HG02870 (cell line): ENCODE data around the gene DNAH8.

Source experiments
- ATAC-seq: cut with Tn5 transposase; IDR thresholded peaks from one replicate; pipeline ENCODE4 v1.9.1; 2021; ENCODE audit warnings: mild to moderate bottlenecking, moderate library complexity; ENCODE audit not compliant: unreplicated experiment

The DNAH8 gene

DNA sequence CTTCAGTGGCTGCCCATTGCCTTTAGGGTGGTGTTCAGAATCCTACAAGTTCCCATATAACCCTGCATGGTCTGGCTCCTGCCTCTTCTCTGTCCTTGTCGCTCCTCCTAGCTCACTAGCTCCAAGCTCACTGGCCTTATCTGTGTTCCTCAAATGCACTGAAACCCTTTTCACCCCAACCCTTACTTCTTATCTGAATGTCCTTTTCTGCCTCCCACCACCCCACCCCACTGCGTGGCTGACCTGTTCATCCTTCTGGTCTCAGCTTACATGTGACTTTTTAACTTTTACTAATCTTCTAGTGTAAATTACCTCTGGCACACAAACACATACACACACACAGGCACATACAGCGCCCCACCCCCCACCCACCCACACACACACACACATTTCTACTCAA lies 292.5 kb downstream of the DNAH8 start:
- no peak for ATAC-seq

DNA sequence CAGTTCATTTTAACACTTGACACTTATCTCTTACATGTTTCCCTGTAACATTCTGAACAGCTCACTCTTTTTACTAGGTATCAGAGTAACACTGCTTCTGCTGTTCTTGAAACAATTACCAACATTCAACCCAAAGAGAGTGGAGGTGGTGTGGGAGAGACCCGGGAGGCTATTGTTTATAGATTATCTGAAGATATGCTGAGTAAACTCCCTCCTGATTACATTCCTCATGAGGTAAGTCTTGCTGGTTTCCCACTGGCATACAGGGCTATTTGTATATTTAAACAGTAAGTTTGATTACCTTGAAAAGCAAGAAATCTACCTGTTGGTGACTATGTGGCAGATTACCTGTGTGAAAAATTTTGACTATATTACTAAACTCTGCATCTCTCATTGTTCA lies 293.6 kb downstream of the DNAH8 start:
- no peak for ATAC-seq

DNA sequence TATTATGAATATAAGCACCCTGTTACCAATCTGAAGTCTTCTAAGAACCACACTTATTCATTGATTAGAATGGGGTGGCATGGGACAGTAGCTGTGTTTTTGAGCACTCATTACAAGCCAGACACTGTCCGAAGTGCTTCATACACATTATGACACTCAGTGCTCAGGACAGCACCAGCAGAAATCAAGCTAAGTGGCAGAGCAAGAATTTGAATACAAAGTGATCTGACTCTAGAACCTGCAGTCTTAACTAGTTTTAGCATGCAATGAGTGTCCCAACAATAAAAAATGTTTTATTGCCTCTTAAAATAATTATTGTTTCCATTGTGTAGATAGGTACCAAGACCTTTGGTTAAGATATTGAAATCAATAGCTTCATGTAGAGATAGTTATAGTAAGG lies 294.4 kb downstream of the DNAH8 start:
- ATAC-seq = no peak

DNA sequence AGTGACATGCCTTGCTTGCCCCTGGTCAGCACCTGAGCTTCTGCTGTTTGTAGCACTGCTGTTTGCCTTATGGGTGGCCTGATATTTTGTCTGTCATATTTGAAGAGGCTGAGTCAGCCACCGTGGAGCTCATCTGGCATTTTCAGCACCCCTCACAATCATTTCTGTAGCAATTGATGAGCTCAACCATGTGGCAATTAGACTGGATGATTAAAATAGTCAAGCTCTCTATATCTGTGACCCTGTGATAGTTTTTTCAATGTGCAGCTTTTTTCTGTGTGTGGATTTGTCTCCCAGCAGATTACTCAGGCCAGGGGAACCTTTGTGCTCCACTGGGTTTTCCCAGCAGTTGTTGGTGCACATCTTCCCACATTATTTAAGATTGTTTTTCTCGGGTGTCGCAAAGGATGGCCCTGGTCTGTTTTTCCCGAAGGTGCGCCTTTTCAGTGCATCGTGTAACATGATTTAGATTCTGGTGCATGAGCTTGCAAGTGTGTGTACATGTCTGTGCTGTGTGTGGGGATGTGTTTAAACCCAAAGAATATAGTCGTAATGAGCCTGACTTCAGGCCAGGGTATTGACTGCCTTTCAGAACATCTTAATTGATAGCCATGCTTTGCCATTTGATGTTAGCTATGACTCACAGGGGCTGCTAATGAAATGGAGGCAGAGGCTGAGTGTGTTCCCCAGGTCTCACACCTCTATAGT lies 301.9 kb downstream of the DNAH8 start:
- ATAC-seq = no peak

DNA sequence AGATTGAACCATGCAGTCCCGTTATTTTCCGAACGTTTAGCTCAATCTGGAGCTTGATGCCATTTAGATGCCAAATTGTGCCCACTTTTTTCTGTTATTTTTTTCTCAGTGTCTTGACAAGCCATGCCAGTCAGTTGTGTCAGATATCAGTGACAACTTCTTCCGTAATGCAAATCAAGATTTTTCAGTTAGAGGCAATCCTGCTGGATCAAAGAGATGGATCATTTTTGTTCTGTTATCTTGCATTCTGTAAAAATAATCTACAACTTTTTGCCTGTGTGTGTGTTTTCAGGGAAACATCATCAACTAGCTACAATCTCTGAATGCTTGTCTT lies 302.4 kb downstream of the DNAH8 start:
- no peak for ATAC-seq

DNA sequence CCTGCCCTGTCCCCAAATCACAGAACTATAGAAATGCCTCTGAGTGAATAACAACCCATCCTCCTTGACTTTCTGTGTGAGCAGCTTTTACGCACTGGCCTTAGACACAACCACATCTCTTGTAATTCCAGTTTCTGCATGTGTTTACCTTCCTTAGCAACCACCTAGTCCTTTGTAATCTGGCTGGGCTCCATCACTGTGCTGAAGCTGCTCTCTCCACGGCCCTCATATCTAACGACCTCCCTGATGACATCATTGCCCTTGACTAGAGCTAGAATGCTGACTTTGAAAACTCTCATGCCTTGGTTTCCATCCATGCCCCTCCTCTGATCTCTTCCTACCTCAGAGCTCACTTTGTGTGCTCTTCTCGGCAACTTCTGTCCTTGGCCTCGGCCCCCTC lies 303.0 kb downstream of the DNAH8 start:
- ATAC-seq = no peak

DNA sequence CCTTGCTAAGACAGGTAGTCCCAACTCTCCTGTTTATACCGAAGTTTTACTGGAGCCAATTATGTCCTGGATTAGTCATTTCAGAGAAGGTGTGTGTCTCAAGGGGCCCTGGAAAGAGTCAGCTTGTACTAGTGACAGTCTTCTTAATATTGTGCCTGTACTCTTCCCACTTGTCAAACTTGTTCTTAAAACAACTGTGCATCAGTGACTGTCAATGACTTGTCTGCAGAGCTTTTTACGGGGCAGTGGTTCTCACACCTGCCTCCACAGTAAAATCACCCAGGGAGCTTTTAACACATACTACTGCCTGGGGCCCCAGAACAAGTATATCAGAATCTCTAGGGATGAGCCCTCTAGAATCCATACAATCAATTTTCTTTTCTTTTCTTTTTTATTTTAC lies 305.0 kb downstream of the DNAH8 start:
- ATAC-seq = no peak

DNA sequence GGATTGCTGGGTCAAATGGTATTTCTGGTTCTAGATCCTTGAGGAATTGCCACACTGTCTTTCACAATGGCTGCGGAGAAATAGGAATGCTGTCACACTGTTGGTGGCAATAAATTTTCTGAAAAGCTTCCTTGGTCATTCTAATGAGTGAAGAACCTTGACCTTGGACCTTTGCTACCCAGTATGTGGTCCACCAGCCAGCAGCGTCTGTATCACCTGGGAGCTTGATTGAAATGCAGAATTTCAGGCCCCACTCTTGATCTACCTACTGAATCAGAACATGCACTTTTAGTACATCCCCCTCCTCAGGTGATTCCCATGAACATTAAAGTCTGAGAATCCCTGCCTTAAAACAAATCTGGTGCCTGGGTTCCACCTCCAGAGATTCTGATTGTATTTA lies 305.9 kb downstream of the DNAH8 start:
- ATAC-seq = no peak

DNA sequence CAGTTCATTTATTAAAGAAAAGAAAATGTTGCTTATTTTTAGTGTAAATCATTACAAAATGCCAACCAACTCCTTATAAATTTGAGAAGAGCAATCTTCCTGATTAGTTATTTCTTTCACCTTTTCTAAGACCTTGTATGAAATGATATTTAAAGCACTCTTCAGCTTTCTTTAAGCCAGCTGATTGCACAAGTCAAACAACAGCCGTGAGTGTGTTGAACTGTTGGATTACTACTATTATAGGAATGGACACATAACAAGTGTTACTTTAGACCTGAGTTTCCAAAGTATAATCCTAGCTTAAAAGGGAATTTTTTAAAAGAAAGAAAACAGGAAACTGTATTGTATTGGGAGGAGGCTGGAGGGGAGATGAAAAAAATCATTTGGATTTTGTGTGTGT lies 306.7 kb downstream of the DNAH8 start:
- ATAC-seq = no peak

DNA sequence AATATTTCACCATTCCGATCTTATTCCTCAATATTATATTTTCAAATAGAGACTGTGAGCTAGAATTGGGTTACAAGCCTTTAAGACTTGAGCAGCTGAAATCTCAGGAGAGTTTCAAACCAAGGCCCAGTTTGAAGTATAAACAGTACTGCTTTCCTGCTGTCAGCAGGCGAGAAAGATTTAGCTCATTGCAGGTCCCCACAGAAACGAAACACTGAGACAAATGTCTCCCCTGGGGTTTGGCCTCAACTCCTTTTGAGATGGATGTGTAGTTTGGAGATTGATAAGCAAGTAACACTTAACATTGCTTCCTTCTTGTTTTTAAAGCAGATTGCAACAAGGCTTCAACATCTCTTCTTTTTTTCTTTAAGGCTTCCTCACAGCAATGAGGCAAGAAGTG lies 311.1 kb downstream of the DNAH8 start:
- no peak for ATAC-seq

DNA sequence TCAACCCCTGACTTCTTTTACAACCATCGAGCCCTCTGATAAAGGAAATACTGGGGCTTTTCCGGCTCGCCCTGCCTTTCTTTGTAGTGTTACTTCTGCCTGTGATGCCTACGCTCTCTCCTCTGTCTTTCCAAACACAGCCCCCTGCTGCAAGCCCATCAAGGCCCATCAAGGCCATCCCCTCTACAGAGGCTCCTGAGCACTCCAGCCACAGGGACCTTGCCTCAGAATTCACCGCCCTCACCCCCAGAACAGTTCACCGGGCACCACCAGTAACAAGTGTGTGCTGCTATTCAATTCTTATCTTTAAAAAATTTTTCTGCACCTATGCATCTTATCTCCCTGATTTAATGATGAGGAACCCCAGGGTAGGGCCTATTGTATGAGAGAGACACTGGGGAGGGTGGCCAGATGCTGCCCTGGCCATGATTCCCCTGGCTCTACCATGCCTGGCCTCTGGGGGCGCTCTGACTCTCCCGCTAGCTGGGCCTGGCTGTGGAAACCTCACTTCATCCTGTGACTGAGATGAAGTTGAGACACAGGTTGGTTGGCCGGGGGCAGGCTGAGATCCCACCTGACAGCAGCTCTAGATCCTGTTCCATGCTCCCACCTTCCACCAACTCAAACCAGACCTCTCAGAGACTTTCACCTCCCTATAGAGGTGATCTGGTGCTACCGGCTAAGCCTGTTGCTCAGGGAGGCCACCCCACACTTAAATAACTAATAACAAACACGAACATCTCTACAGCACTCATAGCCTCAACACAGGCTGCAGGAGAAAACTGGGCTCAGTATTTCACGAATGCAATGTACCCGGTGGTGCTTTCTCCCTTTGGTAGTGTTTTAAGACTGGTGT lies 314.3 kb downstream of the DNAH8 start:
- ATAC-seq = no peak

DNA sequence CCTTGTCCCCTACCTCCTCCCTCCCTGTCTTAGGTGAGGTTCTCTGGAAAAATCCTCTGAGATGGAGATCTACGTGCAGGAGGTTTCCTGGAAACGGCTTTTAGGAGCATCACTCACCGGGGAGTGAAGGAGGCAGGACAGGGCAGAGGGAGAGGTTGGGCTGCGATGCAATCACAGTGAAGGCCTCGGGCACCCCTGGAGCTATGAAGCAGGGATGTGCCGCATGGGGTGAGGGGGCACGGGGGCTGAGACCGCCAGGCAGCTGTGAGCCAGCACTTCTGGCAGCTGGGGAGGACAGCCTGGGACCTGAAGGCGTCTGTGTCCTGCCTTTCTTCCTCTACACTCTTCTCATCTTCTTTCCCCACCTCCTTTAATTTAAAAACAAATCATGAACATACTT lies 320.6 kb downstream of the DNAH8 start:
- no peak for ATAC-seq

DNA sequence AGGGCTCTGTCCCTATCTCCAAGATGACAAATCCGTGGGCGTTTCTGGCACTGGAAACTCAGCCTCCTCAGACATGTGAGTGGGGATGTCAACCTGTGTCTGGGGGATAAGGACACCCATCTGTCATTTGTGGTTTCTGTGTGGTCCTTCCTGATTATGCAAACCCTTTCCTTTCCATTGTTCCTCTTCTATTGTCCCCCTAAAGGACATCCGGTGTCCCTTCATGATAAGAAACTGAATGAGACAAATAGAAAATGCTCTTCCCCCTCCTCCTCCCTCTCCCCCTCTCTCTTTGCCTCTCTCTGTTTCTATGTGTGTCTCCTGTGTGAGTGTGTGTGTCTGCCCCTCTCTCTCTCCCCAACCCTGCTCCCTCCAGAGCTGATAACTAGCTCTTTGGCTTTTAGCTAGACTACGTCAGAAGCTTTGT lies 322.0 kb downstream of the DNAH8 start:
- no peak for ATAC-seq

DNA sequence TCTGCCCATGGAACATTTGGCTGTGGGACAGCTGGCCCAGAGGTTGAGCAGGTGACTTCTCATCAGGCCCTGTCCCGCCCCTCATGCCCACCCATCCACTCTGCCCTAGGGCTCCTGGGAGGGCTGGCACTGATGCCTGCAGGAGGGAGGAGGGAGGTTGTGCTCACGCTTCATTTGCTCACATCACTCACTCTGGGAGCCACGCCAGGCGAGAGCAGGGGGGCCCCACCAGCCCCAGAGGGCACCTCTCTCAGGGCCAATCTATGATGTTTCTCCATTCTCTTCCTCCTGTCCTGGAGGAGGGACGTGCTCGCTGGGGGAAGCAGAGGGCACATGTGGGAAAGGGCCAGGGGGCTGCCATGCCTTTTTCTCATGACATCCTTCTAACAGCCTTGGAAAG lies 322.6 kb downstream of the DNAH8 start:
- no peak for ATAC-seq

DNA sequence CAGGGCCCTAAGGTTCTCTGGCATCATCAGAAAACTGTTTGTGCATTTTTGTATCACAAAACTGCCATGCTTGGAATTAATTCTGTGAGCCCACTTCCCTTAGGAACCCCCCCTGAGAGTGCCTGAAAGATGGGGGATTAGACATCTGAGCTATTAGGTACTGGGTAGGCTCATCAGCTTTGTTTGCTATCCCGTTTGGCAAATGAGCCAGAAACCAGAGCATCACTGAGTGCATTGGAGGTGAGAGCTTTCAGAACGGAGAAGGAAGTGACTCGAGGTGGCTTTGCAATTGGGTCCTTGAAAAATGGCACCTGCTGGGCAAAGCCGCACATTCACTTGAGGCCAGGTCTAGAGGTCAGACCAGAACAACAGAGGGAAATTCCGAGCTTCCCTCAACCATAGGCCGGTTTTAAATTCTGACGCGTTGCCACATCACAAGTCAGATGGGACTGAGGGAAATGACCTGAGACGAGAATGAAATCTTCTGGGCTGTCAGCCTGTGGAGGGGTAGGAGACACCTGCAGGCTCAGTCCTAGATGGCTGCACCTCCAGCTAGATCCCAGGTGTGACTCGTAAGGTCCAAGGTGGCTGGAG lies 325.1 kb downstream of the DNAH8 start:
- ATAC-seq = no peak

DNA sequence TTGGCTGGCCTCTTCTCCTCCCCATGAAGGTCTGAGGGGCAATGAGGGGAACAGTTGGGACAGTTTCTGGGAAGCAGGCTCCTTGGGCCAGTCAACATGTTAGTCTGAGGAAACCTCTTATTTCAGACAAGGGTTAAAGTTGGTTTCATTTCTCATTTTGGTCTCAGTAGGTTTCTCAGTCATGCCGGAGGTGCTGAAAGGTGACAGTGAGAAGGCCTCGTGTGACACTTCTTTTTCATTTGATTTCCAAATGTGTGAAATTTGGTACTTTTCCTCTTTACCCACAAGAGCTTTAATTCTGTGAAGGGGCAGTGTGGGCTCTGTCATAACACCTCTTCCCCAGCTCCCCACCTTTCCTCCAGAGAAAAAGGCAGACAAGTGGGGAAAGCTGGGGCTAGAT lies 326.0 kb downstream of the DNAH8 start:
- ATAC-seq = peak; percentile 55

DNA sequence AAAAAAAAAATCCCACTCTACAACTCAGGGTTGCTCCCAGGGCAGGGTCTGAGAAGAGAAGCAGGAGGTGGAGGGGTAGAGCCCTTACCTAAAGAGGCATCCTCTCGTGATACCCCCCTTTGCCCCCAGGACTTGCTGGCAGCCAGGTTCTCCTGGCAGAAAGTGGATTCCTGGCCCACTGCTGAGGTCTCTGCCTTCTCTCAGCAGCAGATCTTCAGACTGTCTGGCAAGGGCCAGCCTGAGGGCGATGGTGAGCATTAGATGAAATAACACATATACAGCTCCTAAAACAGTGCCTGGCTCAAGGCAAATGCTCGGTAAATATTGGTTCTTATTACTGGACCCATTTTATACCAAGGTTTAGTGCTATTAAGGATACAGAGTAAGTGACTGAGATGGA lies 328.7 kb downstream of the DNAH8 start:
- no peak for ATAC-seq

DNA sequence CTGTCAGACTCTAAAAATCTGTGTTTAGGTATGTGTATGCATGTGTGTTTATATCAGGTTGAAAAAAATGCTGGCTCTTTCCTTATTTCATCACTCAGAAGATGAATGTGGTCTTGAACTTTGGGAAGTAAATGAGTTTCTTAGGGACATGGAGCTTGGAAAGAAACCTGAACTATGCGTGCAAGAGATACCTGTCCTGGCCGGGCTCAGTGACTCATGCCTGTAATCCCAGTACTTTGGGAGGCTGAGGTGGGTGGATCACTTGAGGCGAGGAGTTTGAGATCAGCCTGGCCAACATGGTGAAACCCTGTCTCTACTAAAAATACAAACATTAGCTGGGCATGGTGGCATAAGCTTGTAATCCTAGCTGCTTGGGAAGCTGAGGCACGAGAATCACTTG lies 329.1 kb downstream of the DNAH8 start:
- no peak for ATAC-seq

DNA sequence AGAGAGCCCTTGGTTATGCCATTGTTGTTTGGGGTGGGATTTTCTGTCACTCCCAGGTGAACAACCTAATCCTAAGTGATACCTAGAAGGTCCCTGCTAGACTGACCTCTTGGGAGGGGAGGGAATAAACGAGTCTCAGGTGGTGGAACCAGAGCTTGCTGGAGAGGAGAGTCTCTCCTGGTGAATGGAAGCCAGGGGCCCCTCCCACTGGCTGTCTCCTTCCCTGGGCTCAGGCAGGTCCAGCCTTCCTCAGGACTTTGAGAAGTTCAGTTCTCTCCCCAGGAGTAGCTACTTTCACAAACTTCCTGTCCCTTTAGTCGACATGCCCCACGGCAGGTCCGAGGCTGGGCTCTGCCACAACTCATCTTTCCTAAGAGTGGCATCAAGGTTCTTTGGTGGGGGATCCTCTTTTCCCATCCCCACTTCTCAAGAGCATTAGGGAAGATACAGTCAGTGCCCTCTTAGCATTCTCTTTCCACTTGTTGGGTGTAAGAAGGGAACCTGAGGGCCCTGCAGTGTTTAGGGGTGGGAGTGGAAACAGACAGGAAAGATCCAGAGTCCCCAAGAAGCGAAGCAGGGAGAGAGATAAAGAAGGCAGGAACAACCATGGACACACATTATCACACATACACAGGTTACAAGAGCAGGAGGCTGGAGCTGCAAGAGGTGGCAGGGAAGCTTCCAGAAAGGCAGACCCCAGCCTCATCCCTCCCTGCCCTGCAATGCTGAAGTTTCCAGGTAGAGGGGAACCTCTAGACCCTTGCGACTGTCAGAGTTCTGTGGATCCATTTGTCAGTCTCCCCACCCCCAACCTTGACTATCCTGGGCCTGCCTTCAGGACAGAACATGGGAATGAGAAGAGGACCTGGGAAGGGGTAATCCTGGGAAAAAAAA lies 332.6 kb downstream of the DNAH8 start:
- no peak for ATAC-seq

DNA sequence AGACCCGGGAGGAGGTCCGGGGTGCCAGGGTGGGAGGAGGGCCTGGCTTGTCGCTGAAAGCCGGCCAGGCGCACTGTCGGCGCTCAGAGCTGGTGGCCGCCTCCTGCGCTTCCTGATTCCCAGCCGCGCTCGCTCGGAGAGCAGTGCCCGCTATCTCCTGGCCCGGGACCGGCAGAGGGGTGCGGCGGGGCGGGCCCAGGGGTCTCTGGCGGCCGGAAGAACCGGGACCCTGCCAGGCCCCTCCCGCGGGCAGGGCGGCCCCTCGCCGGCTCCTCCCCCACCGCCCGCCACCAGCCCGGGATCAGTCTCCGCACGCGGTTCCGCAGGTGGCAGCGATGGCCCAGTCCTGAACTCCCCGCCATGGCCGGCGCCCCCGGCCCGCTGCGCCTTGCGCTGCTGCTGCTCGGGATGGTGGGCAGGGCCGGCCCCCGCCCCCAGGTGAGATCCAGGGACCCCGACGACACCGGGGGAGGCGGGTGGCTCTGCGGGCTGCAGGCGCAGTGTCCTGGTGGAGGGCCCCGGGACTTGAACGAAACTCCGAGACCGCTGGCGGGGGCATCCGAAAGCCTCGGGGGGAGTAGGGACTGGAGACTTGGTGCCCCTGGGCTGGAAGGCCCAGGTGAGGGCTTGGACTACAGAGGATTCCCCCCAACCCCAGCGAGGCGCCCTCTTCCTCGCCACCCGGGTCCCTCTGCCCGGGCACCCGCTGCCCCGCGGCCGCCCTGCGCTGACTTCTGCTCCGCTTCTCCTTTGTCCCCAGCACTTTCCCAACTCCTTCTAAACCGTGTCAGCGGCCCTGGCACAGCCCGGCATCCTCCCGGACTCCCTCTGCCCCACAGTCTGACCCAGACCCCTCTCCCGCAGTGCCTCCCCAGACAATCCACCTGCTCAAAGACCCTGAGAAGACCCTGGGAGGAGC lies 333.6 kb downstream of the DNAH8 start, which contains the start of gene GLP1R:
Gene GLP1R, plus strand, starts transcription at position 301 of the 919 bp plus-strand sequence. Its CDS starts 60 bp downstream, at position 361.
- ATAC-seq = no peak
